Stimulated activated CD4-positive, alpha-beta T cell treated with anti-CD3 and anti-CD28 coated beads, Interleukin-2, amount 100 ng/mL, for 24 hours (primary cell): ENCODE measurements around the gene TXK.
"Not testable (repeated sequence)": the region's sequence is repeated elsewhere in the genome, so short reads cannot be mapped to it uniquely, and the experiment has no call there.

Experiments
- DNase-seq, 2 donors: peaks; one replicate each; pipeline ENCODE4 v3.0.0-alpha.2; 2020

The TXK gene

DNA sequence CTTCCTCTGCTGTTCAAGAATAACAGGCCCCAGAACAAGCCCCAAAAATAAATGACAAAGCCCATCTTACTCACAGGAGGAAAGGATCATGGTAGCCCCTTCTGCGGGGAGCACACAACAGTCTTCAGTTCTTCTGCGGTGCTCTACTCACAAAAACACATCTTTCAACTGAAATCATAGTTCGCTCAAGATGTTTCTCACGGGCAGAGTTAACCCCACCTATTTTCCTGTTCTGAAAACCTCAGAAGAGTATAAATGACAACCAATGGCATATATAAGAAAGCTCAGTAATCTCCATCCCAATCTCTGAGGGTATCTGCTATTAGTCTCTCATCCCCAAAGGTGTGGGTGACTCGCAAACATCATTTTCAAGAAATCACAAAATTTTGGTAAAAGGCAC, at the start of gene TXK:
Gene TXK, minus strand, starts transcription at position 170 of the 400 bp plus-strand sequence. Its CDS starts 80 bp downstream, at position 90.
- no peak for DNase-seq

DNA sequence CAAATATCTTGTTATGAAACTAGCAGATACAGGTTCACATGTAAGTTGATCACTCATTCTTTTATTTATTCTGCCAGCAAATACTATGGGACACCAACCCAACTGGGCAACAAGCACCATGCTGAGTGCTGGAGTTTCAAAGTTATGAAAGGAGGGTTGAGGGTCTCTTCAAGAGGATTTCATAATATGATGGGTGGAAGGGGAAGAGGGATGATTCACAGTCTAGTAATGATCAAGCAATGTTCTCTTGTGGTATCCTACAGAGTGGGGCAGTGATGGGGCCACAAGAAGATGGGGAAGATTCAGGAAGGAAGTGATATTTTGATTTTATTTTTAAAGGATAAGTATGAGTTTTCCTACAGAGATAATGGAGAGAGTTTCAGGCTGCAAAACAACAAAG, 46.2 kb upstream of the TXK start:
- no peak for DNase-seq

DNA sequence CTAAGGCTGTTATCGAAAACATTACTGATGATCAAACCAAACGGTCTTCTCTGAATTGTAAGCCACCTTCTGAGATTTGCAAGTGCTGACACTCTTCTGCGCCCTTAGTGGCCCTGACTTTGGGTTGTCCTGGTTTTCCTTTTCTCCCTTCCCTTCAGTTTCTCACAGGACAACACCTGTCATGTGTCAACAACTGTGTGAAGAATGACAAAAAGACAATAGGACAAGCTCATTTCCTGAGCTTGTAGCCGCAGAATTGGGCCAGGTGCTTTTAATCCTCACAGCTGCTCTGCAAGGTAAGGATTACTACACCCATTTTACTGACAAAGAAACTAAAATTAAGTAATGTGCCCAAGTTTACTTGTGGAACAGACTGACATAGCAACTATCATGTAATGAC, 44.9 kb upstream of the TXK start:
- no peak for DNase-seq

DNA sequence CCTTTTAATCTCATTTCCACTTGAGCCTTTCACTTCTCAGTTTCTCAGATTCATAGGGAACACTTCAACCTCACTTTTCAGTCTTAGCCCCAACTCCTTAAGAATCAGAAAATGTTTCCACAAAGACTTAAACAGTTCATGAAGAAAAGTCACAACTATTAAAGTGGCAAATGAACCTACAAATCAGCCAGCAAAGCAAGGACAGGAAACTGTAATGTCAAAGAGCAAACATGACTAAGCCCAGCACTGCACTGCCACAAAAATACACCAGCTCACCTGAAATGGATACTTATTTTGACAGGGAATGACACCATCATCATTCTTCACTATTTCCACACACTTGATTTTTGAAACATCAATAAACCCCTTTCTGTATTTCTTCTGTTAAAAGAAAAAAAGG, 41.8 kb upstream of the TXK start:
- DNase-seq: no peak

DNA sequence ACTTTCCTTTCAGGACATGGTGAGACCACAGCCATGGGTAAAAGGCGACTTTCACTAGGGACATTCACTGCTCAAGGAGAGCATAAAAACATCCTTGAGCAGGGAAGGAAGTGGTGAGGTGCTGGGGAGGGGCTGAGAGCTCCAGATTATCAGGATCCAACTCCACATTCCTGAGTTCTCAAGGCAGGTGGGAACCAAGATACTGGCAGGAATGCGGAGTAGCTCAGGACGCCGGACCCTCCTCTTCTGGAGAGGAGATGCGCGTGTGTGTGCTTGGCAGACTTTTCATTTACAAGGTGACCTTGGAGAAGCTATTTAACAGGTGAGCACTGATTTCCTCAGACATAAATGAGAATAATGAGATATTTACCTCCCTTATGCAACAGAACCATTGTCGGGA, 41.3 kb upstream of the TXK start:
- no peak for DNase-seq

DNA sequence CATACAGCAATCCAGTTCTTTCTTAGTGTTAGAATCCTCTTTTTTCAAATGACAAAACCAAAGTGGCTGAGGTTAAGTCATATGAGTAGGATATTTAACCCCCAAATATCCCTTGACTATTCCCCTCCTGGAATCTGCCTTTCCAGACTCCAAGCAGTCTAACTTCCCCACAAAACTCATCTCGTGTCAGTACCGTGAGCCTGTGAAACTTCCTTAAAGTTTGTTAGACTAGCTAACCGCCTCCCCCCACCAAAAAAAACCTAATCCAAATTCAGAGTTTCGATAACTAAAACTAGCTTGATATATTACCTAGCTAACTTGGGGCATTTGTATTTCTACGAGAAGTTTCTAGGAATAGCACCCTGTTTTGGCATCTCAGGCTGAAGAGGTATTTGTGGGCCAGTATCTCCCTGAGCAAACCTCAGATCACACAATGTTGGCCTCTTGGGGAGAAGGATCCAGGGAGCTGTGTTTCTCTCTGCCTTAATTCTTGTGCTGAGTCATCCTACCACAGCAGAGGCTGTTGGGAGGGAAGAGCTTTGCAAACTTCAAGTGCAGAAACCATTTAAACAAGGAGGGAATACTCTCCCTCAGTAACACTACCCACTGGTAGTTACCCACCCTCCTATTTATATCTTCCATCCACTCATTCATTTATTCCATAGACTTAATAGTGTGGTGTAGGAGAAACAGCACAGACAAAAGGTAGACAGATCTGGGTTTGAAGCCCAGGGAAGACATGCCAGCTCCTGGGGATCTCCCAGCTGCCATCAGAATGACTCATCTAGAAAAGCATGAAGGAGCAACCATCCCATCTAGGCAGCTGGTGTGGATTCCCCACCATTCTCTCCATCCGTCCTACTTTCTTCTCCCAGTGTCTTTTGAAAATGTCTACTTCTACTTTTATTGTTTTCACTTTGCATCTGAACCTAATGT, 39.3 kb upstream of the TXK start:
- DNase-seq: no peak

DNA sequence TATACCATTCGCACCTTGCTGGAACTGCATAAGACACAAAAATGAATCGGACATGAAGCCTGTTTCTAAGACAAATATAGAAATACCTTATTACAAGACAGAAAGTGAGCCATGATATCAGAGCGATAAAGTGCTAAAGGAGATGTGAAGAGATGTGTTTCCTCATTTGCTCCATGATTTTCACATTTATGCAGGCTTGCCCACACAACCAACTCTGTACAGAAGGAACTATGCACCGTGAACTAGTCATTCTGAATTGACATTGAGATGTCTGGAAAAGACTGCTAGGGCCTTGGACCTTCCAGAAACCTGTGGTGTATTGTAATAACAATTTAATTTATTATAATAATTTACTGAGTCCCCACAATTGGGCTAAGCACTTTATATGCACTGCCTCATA, 38.6 kb upstream of the TXK start:
- no peak for DNase-seq

DNA sequence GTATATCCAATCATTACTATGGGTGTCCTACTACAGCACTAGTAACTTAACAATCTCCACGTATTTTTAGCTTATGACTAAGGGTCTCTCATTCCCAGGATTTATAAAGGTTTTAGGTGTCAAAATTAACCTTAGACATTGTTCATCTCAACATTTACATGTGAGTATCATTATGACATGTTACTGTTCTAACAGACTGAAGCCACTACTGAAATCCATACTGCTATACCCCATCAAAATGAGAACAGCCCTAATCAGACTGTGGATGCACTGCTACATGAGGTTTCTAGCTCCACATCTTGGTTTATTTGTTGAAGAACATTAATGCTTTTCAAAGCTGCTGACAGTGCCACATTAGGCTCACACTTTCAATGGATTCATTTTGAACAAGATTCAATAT, 35.6 kb upstream of the TXK start:
- no peak for DNase-seq

DNA sequence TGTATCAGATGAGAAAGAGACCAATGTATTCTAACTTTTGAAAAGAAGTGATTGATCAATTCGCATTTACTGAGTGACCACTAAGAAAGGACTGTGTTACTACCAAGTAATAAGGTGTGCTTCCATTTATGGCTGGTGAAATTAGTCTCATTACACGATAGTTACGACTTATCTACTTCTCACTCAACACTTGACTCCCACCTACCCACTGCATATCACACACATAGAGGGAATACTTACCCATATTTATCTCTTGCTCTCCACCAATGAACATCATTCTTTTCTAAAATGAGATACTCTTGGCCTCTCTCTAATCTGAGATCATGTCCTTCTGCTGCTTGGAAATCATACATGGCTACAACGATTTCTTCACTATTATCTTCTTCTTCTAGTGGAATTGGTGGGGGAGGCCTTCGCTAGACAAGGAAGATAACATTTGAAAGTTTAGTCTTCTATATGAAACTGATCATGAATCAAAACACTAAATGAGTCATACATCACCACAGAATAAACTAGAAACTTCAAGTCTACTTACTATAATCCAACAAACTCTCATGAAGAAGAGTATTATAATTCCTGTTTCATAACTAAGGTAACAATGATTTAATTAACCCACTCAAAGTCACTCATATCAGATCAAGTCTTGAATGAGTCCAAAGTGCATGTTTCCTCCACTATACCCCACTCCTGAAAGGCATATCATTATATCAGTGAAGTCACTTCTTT, 33.7 kb upstream of the TXK start:
- DNase-seq: no peak

DNA sequence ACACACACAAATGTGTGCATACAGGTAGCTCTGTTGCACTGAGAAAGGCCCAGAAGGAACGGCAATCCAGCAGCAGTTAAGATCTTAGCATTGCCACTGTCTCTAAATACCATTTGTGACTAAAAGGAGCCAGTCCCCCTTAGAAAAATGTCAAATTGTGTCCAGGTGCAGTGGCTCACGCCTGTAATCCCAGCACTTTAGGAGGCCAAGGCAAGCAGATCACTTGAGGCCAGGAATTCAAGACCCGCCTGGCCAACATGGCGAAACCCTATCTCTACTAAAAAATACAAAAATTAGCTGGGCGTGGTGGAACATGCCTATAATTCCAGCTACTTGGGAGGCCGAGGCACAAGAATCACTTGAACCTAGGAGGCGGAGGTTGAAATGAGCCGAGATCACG, 30.5 kb upstream of the TXK start:
- not testable (repeated sequence) for DNase-seq

DNA sequence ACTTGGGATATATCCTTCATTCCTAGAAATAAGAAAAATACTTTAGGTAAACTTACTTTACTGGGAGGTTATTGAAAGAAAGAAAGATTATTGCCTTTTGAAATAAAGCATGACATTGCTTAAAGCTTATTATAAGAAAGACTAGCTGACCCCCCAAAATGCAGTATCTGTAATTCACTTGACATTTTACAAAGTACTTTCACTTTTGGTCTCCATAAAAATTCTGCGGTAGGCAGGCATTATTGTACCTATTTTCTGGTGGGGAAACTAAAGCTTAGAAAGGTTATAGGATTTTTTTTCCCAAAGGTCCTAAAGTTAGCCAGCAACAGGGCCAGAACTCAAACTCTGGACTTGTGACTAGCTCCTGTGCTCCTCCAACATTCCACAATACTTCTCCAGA, 29.7 kb upstream of the TXK start:
- no peak for DNase-seq

DNA sequence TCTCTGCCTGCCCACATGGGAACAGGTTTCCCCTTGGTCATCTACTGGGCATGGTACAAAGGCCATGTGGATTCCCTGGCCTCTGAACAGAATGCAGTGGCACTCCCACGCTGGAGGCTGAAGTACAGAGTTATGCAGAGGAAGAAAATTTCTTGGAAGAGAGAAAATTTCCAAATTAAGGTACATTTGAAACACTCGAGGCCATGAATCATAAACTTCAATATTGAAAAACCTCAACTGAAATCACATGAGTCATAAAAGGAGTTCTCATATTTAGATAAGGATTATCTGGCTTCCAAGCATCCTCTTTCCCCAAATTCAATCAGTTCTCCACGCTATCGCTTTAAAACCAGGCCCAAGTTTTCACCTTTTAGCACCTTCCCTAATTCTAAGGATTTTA, 28.1 kb upstream of the TXK start:
- no peak for DNase-seq

DNA sequence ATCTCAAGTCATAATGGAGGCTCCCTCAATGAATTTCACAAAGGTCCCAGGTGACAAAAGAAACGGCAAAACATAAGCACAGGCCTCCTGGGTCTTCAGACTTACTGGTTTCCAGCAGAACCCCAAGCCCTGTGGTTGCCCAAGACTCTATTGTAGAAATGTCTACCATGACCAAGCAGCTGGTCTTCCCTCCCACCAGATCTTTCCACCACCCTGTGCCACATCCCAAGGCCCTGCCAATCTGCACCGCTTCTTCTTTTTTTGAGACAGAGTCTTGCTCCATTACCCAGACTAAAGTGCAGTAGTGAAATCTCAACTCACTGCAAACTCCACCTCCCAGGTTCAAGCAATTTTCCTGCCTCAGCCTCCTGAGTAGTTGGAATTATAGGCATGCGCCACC, 23.2 kb upstream of the TXK start:
- DNase-seq: no peak

DNA sequence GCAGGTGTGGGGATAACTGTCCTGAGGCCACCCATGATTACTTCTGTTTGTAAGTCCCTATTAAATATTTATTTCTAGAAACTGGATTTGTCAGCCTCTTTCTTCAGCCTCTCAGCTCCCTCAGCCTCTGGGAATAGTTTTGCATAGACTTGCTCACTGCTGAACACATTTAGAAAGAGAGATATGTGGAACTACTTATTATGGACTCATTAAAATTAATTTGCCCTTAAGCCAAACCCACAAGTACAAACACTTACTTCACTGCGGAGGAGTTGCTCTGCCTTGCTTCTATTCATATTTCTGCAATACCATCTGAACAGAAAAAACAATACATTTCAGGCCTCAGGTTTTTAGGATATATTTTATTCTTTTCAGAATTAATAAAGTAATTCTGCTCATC, 22.4 kb upstream of the TXK start:
- DNase-seq: no peak

DNA sequence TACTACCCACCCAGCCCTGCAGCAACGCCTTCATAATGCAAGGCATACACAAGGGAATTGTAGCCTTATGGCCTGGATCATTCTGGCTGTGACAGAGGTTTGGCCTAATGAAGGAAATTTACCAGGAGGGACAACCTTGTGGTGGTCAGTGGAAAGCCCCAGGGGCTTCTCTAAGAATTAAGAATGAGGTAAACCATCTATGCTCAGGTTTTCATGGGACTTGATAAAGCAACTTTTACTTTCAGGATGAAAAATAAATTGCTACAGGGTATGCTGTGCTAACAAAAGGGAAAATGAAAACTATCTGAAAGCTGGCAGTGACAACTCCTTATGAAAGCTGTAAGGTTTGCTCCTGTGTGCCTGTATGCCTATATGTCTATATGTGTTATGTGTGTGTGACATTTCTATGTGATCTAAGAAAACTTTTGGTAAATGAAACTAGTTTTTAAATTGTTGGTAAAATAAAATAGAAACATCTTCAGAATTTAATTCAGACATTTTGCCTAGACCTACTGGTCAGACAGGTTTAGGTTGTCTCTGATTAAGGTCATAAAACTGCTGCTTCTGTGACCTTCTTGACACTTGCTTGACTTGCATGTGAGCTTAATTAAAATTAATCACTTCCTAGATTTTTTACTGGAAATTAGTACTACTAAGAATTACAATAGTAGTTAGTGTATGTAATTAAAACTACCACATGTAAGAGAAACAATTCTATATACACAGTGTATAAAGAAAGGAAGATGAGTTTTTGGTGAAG, 19.9 kb upstream of the TXK start:
- no peak for DNase-seq

DNA sequence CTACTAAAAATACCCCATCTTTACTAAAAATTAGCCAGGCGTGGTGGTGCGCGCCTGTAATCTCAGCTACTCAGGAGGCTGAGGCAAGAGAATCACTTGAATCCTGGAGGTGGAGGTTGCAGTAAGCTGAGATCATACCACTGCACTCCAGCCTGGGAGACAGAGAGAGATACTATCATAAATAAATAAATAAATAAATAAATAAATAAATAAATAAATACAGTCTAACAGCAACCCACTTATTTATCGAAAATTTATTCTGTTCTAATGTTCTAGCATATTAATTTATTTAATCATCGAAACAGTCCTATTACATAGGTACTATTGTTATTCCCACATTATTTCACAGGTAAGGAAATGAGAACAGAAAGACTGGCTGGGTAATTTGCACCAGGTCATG, 18.2 kb upstream of the TXK start:
- DNase-seq: no peak

DNA sequence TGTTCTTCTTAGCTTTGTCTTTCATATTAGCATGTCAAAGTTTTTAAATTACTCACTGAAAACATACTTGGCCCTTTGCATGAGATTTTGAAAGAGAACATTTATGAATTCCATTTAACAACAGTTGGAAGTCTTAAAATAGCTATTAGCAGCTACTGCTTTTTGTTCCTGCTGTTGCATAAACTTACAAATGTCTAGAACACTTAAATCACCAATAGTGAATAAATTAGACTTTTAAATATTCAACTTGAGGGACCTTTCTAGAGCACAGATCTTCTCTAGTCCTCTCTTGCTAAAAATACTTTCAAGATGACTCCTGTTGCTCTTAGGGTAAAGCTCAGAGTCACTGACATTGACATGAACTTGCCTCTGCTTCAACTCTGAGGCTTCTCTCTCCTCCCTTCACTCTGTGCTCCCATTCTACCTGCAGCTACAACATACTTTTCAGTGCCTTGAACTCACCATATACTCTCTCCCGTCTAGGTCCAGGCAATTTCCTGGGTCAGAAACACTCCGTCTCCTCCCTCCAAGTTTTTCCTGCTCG, 15.8 kb upstream of the TXK start:
- DNase-seq: no peak

DNA sequence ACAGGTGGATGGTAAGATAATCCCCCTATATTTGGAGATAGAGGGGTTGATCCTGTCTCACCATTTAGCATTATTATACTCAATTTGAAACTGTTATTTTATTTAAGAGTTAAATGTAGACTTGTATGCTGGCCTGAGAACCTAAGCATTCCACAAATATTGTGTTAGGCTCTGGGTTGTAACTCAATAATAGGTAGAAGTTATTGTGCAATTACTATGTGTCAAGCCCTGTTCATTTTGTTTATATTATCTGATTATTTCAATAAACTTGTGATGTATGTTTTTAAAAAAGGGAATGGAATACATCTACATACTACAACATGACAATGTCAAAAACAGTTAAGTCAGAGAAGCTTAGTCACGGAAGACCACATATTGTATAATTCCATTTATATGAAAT, 13.6 kb upstream of the TXK start:
- no peak for DNase-seq

DNA sequence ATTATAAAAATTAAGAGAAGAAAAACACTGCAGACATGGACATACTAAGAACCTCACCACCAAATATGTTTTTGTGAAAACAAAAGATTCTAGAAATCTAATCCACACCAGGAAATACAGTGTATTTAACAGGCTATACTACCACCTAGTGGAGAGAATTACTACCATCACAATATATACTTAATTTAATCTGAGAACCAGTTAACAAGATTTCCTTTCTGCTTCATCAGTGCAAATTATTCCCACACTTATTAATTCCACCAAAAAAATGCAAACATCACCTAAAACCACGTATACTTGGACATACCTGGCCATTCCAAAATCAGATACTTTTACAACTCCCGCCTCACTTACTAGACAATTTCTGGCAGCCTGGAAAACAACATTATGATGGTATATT, 7.0 kb upstream of the TXK start:
- DNase-seq: no peak

DNA sequence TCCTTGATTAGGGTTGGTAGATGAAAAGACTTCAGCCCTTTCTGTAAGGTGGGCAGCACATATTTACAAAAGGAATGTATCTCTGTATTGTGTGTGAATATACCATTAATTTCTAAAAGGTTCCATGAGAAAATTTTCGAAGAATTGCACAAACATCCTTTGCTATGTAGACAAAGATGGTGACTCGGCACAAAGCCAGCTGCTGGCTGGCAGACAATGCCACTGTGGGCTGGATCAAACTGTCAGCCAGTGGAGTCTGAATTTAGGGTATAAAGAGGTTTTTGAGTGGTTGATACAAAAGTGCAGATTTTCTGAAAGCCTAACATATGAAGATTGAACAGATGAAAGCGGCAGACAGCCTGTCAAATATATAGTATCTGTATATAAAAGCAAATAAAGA, 5.6 kb upstream of the TXK start:
- DNase-seq: no peak

DNA sequence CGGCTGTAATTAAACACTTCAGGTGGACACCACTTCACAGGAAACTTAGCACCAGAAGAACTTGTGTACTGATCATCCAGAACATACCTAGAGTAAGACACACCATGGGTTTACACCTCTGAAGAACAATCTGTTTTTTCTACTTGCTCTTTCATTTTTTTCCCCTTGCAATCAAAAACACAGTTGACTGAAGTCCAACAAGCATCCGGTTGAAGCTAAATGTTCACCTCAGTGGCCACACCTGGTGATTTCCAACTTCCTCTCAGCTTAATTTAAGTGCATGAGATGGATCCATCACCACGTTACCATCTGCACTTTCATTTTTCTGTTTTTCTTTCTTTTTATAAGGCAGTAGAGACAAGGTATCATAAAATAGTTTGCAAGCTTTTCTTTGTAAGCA, 4.9 kb upstream of the TXK start:
- DNase-seq: no peak

DNA sequence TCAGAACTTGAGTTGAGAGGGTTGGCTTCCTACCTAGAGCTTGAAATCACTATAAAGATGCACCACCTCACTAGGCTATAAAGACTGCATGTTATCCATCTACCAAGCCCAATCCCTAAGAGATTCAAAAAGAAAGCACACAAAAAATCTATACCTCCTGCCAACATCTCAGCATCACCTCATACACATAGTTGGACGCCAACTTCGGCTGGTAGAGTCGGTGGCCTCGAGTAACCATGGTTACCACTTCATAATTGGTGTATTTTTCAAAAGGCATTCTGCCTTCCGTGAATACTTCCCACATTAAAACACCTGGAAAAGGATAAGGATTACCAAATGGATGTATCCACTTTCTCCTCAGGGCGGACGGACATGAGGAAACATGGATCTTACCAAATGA, 4.5 kb upstream of the TXK start:
- no peak for DNase-seq

DNA sequence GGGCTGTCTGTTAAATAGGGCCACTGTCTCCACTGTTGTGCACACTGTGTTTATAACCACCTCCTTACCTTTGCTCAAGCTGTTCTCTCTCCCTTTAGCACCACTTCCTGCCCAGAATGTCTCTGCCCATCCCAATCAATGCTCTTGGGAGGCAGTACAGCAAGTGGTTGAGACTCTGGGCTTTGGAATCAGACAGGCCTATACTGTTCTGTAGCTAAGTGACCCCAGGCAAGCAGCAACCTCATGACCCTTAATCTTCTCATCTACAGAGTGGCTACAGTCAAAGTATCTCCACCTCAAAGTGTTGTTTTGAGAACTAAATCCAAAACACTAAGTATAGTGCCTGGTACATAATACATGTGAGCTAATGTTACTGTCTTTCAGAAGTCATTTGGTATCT, 3.8 kb upstream of the TXK start:
- no peak for DNase-seq
